Measurements from ENCODE around the gene RAD23B.

RAD23B gene

GRCh38 chr9:107325842-107326241 lies 42.8 kb downstream of the RAD23B start:
- Histone ChIP-seq H3K4me3 (ENCODE audit: low read depth, low read length) (no peak overlapping the region), H3K27ac (no peak overlapping the region), H3K36me3 (peaks cover 93% of the 10 kb centered on the region), H3K27me3 (ENCODE audit: insufficient read depth, low read depth, severe bottlenecking) (no peaks in the 10 kb centered on the region), H3K9me3 (ENCODE audit: severe bottlenecking) (no peaks in the 10 kb centered on the region)
- DNase-seq: no peak
- TF ChIP-seq, protein P1, sequence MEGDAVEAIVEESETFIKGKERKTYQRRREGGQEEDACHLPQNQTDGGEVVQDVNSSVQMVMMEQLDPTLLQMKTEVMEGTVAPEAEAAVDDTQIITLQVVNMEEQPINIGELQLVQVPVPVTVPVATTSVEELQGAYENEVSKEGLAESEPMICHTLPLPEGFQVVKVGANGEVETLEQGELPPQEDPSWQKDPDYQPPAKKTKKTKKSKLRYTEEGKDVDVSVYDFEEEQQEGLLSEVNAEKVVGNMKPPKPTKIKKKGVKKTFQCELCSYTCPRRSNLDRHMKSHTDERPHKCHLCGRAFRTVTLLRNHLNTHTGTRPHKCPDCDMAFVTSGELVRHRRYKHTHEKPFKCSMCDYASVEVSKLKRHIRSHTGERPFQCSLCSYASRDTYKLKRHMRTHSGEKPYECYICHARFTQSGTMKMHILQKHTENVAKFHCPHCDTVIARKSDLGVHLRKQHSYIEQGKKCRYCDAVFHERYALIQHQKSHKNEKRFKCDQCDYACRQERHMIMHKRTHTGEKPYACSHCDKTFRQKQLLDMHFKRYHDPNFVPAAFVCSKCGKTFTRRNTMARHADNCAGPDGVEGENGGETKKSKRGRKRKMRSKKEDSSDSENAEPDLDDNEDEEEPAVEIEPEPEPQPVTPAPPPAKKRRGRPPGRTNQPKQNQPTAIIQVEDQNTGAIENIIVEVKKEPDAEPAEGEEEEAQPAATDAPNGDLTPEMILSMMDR (IDR thresholded peaks at IDR 0.05; ENCODE audit: low read depth, low read length): no peak

GRCh38 chr9:107328510-107328909 lies 45.4 kb downstream of the RAD23B start:
- no peak overlapping the region for H3K4me3 ChIP-seq (ENCODE audit: low read depth, low read length)
- H3K27me3 ChIP-seq (ENCODE audit: insufficient read depth, low read depth, severe bottlenecking): no peaks in the 10 kb centered on the region
- no peak for DNase-seq
- no peaks in the 10 kb centered on the region for H3K9me3 ChIP-seq (ENCODE audit: severe bottlenecking)
- H3K27ac ChIP-seq: no peak overlapping the region
- peaks cover 94% of the 10 kb centered on the region for H3K36me3 ChIP-seq
- TF ChIP-seq, protein P1 (IDR thresholded peaks at IDR 0.05; ENCODE audit: low read depth, low read length): no peak

DNA sequence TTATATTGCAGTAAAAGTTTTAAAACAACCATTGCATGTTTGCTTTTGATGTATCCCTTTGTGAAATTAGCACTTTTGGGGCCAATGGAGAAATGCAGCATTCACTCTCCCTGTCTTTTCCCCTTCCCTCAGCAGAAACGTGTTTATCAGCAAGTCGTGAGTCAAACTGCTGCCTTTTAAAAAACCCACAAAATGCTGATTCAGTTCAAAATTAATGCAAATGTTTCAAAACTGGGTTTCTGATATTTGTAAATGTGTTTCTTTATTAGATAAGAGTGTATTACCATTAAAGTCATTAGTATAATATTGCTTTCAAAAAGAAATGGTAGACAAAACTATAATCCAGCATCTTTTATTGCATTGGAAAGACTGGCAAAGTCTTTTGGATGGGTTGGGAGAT lies 47.3 kb downstream of the RAD23B start:
- H3K4me3 ChIP-seq (ENCODE audit: low read depth, low read length): no peak overlapping the region

DNA sequence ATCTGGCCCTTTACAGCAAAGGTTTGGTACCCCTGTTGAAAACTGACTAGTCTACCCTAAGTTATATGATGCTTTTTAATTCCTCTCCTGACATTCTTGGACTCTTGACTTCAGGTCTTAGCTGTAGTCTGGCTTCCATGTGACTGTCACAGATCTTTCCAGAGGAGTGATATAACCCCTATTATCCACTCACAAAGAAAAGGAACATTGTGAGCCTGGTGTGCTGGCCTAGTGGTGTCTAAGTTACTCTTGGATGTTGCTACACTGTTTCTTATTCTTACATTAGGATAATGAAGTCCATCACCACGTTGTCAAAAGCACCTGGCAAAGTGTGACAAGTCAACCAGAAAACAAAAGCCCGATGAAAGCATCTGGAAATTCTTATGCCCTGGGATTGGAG lies 49.8 kb downstream of the RAD23B start:
- DNase-seq: no peak
- H3K36me3 ChIP-seq: peaks cover 75% of the 10 kb centered on the region
- TF ChIP-seq, protein P1 (IDR thresholded peaks at IDR 0.05; ENCODE audit: low read depth, low read length): no peak
- H3K9me3 ChIP-seq (ENCODE audit: severe bottlenecking): no peaks in the 10 kb centered on the region
- H3K27me3 ChIP-seq (ENCODE audit: insufficient read depth, low read depth, severe bottlenecking): no peaks in the 10 kb centered on the region
- no peak overlapping the region for H3K4me3 ChIP-seq (ENCODE audit: low read depth, low read length)
- no peak overlapping the region for H3K27ac ChIP-seq

More for the DNA sequence above, 47.3 kb downstream of the RAD23B start:
- H3K9me3 ChIP-seq (ENCODE audit: severe bottlenecking): no peaks in the 10 kb centered on the region
- H3K36me3 ChIP-seq: peaks cover 93% of the 10 kb centered on the region
- H3K27ac ChIP-seq: no peak overlapping the region
- H3K27me3 ChIP-seq (ENCODE audit: insufficient read depth, low read depth, severe bottlenecking): no peaks in the 10 kb centered on the region
- no peak for DNase-seq
- TF ChIP-seq, protein P1 (IDR thresholded peaks at IDR 0.05; ENCODE audit: low read depth, low read length): no peak

- H3K36me3 ChIP-seq: peaks cover 70% of the 10 kb centered on the region
- TF ChIP-seq, protein P1 (IDR thresholded peaks at IDR 0.05; ENCODE audit: low read depth, low read length): no peak
- H3K9me3 ChIP-seq (ENCODE audit: severe bottlenecking): no peaks in the 10 kb centered on the region
These were observed 50.3 kb downstream of the RAD23B start for GRCh38 chr9:107333363-107333762.

GRCh38 chr9:107334103-107334776 lies 51.2 kb downstream of the RAD23B start:
- TF ChIP-seq, protein P1 (IDR thresholded peaks at IDR 0.05; ENCODE audit: low read depth, low read length): no peak
- Histone ChIP-seq H3K9me3 (ENCODE audit: severe bottlenecking) (no peaks in the 10 kb centered on the region), H3K36me3 (peaks cover 66% of the 10 kb centered on the region), H3K27me3 (ENCODE audit: insufficient read depth, low read depth, severe bottlenecking) (no peaks in the 10 kb centered on the region), H3K4me3 (ENCODE audit: low read depth, low read length) (no peak overlapping the region), H3K27ac (no peak overlapping the region)
- DNase-seq: no peak

More at GRCh38 chr9:107333363-107333762, 50.3 kb downstream of the RAD23B start:
- Histone ChIP-seq H3K4me3 (ENCODE audit: low read depth, low read length) (no peak overlapping the region), H3K27ac (no peak overlapping the region), H3K27me3 (ENCODE audit: insufficient read depth, low read depth, severe bottlenecking) (no peaks in the 10 kb centered on the region)
- no peak for DNase-seq

Data from WERI-Rb-1 (cell line).